ENCODE results near the gene CDC14A.

- TF ChIP-seq EP300 (IDR thresholded peaks at IDR 0.05; ENCODE audit: borderline replicate concordance in 1 of 2, low read depth in 1 of 2, low read length in 1 of 2) (no peak), MEF2A (IDR thresholded peaks at IDR 0.05; ENCODE audit: borderline replicate concordance, low read depth) (no peak), USF1 (IDR thresholded peaks at IDR 0.05; ENCODE audit: borderline replicate concordance, low read depth) (no peak), CTCF (IDR thresholded peaks at IDR 0.05) (no peak)
- TF ChIP-seq, protein P1, sequence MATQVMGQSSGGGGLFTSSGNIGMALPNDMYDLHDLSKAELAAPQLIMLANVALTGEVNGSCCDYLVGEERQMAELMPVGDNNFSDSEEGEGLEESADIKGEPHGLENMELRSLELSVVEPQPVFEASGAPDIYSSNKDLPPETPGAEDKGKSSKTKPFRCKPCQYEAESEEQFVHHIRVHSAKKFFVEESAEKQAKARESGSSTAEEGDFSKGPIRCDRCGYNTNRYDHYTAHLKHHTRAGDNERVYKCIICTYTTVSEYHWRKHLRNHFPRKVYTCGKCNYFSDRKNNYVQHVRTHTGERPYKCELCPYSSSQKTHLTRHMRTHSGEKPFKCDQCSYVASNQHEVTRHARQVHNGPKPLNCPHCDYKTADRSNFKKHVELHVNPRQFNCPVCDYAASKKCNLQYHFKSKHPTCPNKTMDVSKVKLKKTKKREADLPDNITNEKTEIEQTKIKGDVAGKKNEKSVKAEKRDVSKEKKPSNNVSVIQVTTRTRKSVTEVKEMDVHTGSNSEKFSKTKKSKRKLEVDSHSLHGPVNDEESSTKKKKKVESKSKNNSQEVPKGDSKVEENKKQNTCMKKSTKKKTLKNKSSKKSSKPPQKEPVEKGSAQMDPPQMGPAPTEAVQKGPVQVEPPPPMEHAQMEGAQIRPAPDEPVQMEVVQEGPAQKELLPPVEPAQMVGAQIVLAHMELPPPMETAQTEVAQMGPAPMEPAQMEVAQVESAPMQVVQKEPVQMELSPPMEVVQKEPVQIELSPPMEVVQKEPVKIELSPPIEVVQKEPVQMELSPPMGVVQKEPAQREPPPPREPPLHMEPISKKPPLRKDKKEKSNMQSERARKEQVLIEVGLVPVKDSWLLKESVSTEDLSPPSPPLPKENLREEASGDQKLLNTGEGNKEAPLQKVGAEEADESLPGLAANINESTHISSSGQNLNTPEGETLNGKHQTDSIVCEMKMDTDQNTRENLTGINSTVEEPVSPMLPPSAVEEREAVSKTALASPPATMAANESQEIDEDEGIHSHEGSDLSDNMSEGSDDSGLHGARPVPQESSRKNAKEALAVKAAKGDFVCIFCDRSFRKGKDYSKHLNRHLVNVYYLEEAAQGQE (IDR thresholded peaks at IDR 0.05; ENCODE audit: low read depth, low read length): no peak
These were observed 44.3 kb downstream of the CDC14A start for GRCh38 chr1:100396651-100397050.

All from SK-N-SH (cell line).